D721Med (cell line): ENCODE results near the gene CHD6.

ENCODE experiments used
- DNase-seq: peaks from one replicate; pipeline ENCODE4 v3.0.0; 2011; ENCODE audit warnings: low spot score; ENCODE audit not compliant: insufficient read length
- FAIRE-seq: peaks from 2 replicates; lab custom pipeline; 2011; peaks lifted over from hg19 to GRCh38; lab: Jason Lieb, UNC
- TF ChIP-seq, protein P1 (sequence below): IDR thresholded peaks from 2 replicates; pipeline ENCODE4 v1.5.1; 2012; ENCODE audit warnings: mild to moderate bottlenecking, control low read depth; ENCODE audit not compliant: insufficient read depth; ENCODE audit errors: missing control alignments

CHD6 gene

DNA sequence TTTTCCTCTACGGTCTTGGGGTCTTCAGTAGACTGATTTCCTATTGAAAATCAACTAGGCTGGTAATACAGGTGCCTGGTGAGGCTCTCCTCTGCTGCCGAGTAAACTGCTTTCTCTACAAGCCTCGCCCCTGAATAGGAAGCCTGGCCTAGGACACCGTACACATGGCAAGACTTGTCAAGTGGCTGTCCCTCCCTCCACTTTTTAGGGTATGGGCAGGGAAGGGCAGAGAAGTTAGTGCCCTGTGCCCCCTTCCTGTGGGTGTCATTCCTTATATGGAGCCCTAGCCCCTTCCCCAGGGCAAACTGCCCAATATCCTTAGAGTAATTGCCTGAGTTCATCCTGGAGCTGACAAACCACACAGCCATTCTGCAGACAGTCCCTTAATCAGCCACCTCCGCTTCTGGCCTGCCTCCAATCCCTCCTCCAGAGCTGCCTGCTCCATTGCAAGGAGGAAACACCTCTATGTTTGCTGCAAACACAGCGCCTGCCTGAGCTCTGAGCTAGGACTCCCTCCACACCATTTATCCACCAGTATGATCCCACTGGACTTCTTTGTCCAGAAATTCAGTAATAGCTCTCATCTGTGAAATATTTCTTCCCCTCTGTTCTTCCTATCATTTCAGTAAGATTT is 93.1 kb downstream of the CHD6 start:
- DNase-seq (no peak), FAIRE-seq (no peak)
- TF ChIP-seq, protein P1, sequence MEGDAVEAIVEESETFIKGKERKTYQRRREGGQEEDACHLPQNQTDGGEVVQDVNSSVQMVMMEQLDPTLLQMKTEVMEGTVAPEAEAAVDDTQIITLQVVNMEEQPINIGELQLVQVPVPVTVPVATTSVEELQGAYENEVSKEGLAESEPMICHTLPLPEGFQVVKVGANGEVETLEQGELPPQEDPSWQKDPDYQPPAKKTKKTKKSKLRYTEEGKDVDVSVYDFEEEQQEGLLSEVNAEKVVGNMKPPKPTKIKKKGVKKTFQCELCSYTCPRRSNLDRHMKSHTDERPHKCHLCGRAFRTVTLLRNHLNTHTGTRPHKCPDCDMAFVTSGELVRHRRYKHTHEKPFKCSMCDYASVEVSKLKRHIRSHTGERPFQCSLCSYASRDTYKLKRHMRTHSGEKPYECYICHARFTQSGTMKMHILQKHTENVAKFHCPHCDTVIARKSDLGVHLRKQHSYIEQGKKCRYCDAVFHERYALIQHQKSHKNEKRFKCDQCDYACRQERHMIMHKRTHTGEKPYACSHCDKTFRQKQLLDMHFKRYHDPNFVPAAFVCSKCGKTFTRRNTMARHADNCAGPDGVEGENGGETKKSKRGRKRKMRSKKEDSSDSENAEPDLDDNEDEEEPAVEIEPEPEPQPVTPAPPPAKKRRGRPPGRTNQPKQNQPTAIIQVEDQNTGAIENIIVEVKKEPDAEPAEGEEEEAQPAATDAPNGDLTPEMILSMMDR: no peak

- DNase-seq (no peak), FAIRE-seq (no peak)
- TF ChIP-seq, protein P1: no peak
Measured at GRCh38 chr20:41523857-41524256, 94.3 kb downstream of the CHD6 start.

GRCh38 chr20:41513829-41514228 is 104.3 kb downstream of the CHD6 start:
- DNase-seq: no peak
- TF ChIP-seq, protein P1: no peak
- FAIRE-seq: no peak

DNA sequence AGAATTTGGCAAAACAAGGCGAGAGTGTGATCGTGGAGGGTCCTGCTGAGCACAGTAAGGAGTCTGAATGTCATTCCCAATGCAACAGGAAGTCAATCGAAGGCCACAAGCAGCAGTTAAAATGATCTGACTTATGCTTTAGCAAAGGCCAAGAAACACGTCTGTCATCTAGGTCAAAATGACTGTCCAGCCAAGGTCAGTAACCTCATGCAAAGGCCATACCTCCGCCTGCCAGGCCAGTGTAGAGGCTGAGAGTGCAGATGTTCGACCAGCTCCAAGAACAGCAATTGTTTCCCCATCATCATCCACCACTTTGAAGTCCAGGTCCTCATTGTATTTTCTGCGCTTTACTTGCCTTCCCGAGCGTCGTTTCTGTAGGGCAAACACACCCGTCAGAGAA is 105.6 kb downstream of the CHD6 start:
- FAIRE-seq (no peak), DNase-seq (no peak)
- TF ChIP-seq, protein P1: no peak

DNA sequence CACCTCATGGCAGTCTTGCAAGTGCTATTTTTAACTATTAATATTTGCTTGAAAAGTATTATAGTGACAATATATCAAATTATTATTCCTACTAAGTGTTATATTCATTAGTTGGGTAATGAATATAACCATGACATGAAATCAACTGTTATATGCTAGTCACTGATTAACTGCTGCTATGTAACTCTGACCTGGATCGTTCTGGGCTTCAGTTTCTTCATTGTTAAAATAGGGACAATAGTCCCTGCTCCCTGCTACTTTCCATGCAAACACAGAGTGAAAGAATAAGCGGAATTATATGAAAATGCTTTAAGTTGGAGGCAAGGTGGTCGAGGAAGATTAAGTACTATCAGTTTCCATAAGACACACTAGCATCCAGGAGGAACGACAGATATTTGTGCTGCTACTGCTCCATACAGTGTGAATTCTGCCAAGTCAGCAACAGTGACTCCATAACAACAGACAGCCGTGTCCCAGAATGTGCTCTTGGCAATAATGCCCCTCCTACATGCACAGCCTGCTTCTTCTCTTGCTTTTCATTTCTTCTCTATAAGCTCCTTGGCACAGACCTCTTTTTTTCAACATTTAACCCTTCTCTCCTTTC is 107.2 kb downstream of the CHD6 start:
- TF ChIP-seq, protein P1: no peak
- FAIRE-seq (no peak), DNase-seq (no peak)

GRCh38 chr20:41510224-41510623 is 108.0 kb downstream of the CHD6 start:
- FAIRE-seq: no peak
- TF ChIP-seq, protein P1: no peak
- no peak for DNase-seq
